H1 (cell line): Measurements from ENCODE around the gene SGCD. TPM values are rescaled to one million over a fixed set of nuclear protein-coding genes. Genes with fewer than 3 reads are reported as not detected.

Source experiments
- CTCF ChIA-PET: fragments of 300-600 bp; sonication (Branson Sonifier 250); formaldehyde crosslinking; loops from one replicate; lab custom pipeline; 2021; ENCODE audit not compliant: partially characterized antibody; lab: Charles Lee
- POLR2A ChIA-PET: fragments of 300-600 bp; sonication (Branson Sonifier 250); formaldehyde crosslinking; loops from one replicate; lab custom pipeline; 2021; ENCODE audit warnings: inconsistent platforms; ENCODE audit not compliant: partially characterized antibody; lab: Charles Lee
- DNase-seq, 2 experiments: peaks; one replicate each; pipeline versions ENCODE4 v3.0.0 to v3.0.0-alpha.2; 2010 to 2022; ENCODE audit warnings: low spot score in 2 of 2, low read depth in 1 of 2, mixed read lengths in 1 of 2
- FAIRE-seq: peaks from 2 replicates; lab custom pipeline; 2011; peaks lifted over from hg19 to GRCh38; lab: Jason Lieb, UNC
- H2AFZ ChIP-seq: 2 replicates; pipeline ENCODE4 v1.8.1; 2012; ENCODE audit warnings: low read length, inconsistent platforms
- H2AK5ac ChIP-seq: 2 replicates; pipeline ENCODE4 v1.6.1; 2013; ENCODE audit warnings: low read depth, low read length
- H2BK120ac ChIP-seq: replicated peaks from 2 replicates; pipeline ENCODE3; 2013; ENCODE audit warnings: low read depth, low read length, inconsistent platforms
- H2BK12ac ChIP-seq: 2 replicates; pipeline ENCODE4 v1.6.1; 2013; ENCODE audit warnings: low read depth, low read length
- H2BK15ac ChIP-seq: 2 replicates; pipeline ENCODE4 v1.6.1; 2013; ENCODE audit warnings: low read length
- H2BK20ac ChIP-seq: 2 replicates; pipeline ENCODE4 v1.6.1; 2013; ENCODE audit warnings: low read length
- H2BK5ac ChIP-seq: 2 replicates; pipeline ENCODE4 v1.6.1; 2013; ENCODE audit warnings: low read depth, low read length
- H3K14ac ChIP-seq: 2 replicates; pipeline ENCODE4 v1.6.1; 2013; ENCODE audit warnings: inconsistent platforms; ENCODE audit not compliant: insufficient read length
- H3K18ac ChIP-seq: 2 replicates; pipeline ENCODE4 v1.6.1; 2013; ENCODE audit warnings: low read length; ENCODE audit errors: extremely low read depth
- H3K23ac ChIP-seq: 2 replicates; pipeline ENCODE4 v1.6.1; 2013; ENCODE audit warnings: inconsistent platforms; ENCODE audit not compliant: insufficient read length
- H3K23me2 ChIP-seq: 2 replicates; pipeline ENCODE4 v1.6.1; 2013; ENCODE audit warnings: low read depth, low read length
- H3K27ac ChIP-seq: 2 replicates; pipeline ENCODE4 v1.6.1; 2011; ENCODE audit warnings: low read depth, low read length, inconsistent platforms
- H3K27me3 ChIP-seq, 4 experiments: replicated peaks in 1 of 4; 1 replicate in 1 of 4; 2 replicates in 3 of 4; pipeline versions ENCODE4 v1.6.1 to v1.8.1; 2011 to 2013; ENCODE audit warnings: low read length in 3 of 4, mild to moderate bottlenecking in 3 of 4, inconsistent platforms in 2 of 4, mixed read lengths in 2 of 4, moderate library complexity in 1 of 4; ENCODE audit not compliant: control insufficient read depth in 3 of 4, insufficient read depth in 3 of 4; ENCODE audit errors: extremely low read depth in 1 of 4
- H3K36me3 ChIP-seq, 4 experiments: 2 replicates each; pipeline versions ENCODE4 v1.6.1 to v1.8.1; 2011 to 2013; ENCODE audit warnings: mild to moderate bottlenecking in 4 of 4, low read length in 3 of 4, moderate library complexity in 2 of 4, control low read depth in 1 of 4, inconsistent platforms in 1 of 4; ENCODE audit not compliant: insufficient read depth in 4 of 4, control insufficient read depth in 2 of 4
- H3K4ac ChIP-seq: replicated peaks from 2 replicates; pipeline ENCODE3; 2013; ENCODE audit warnings: low read length, low read depth, mixed read lengths, inconsistent platforms; ENCODE audit not compliant: insufficient read length
- H3K4me1 ChIP-seq, 4 experiments: replicated peaks in 1 of 4; 1 replicate in 1 of 4; 2 replicates in 3 of 4; pipeline versions ENCODE4 v1.6.1 to v1.8.1; 2011 to 2013; ENCODE audit warnings: low read length in 3 of 4, inconsistent platforms in 2 of 4, mixed read lengths in 1 of 4; ENCODE audit not compliant: insufficient read depth in 4 of 4, control insufficient read depth in 3 of 4
- H3K4me2 ChIP-seq, 2 experiments: 2 replicates each; pipeline versions ENCODE4 v1.6.1 to v1.8.1; 2011 to 2013; ENCODE audit warnings: low read depth in 2 of 2, low read length in 2 of 2, control low read depth in 1 of 2, inconsistent platforms in 1 of 2, mild to moderate bottlenecking in 1 of 2; ENCODE audit not compliant: insufficient read depth in 1 of 2
- H3K4me3 ChIP-seq, 4 experiments: fragments of 200-600, 300-600 bp in 1 of 4; sonication (generic), shearing (Covaris generic), sonication (Bioruptor Twin) in 1 of 4; 2 replicates each; pipeline versions ENCODE4 v1.5.1 to v1.8.1; 2011 to 2016; ENCODE audit warnings: low read length in 4 of 4, low read depth in 3 of 4, control low read depth in 2 of 4, inconsistent platforms in 2 of 4, mild to moderate bottlenecking in 2 of 4, mixed read lengths in 1 of 4, moderate library complexity in 1 of 4; ENCODE audit not compliant: insufficient read depth in 2 of 4; ENCODE audit errors: extremely low read depth in 1 of 4
- H3K56ac ChIP-seq: replicated peaks from 2 replicates; pipeline ENCODE3; 2013; ENCODE audit warnings: low read depth, mild to moderate bottlenecking, mixed read lengths, low read length, inconsistent platforms; ENCODE audit not compliant: insufficient read length
- H3K79me1 ChIP-seq: 2 replicates; pipeline ENCODE4 v1.6.1; 2013; ENCODE audit warnings: low read depth, low read length, control low read depth
- H3K79me2 ChIP-seq, 2 experiments: 2 replicates each; pipeline versions ENCODE4 v1.6.1 to v1.8.1; 2012 to 2013; ENCODE audit warnings: low read length in 2 of 2, mild to moderate bottlenecking in 2 of 2, inconsistent platforms in 1 of 2; ENCODE audit not compliant: insufficient read depth in 2 of 2, control insufficient read depth in 1 of 2
- H3K9ac ChIP-seq, 4 experiments: replicated peaks in 1 of 4; 1 replicate in 1 of 4; 2 replicates in 3 of 4; pipeline versions ENCODE4 v1.6.1 to v1.8.1; 2011 to 2013; ENCODE audit warnings: low read depth in 3 of 4, low read length in 3 of 4, control low read depth in 2 of 4, mild to moderate bottlenecking in 2 of 4, moderate library complexity in 2 of 4, inconsistent platforms in 1 of 4; ENCODE audit errors: extremely low read depth in 1 of 4
- H3K9me3 ChIP-seq, 2 experiments: 2 replicates each; pipeline versions ENCODE4 v1.6.1 to v1.8.1; 2012 to 2013; ENCODE audit warnings: mild to moderate bottlenecking in 2 of 2, moderate library complexity in 2 of 2, control low read depth in 1 of 2, inconsistent platforms in 1 of 2, low read depth in 1 of 2, low read length in 1 of 2, mixed read lengths in 1 of 2; ENCODE audit not compliant: insufficient read depth in 2 of 2
- H4K20me1 ChIP-seq, 2 experiments: replicated peaks in 1 of 2; 2 replicates each; pipeline versions ENCODE3 to v1.8.1; 2011 to 2013; ENCODE audit warnings: inconsistent platforms in 2 of 2, low read length in 2 of 2, mild to moderate bottlenecking in 1 of 2; ENCODE audit not compliant: insufficient read depth in 2 of 2, control insufficient read depth in 1 of 2
- H4K5ac ChIP-seq: 2 replicates; pipeline ENCODE4 v1.6.1; 2013; ENCODE audit warnings: low read length, low read depth, mixed read lengths, inconsistent platforms; ENCODE audit not compliant: insufficient read length
- H4K8ac ChIP-seq: 2 replicates; pipeline ENCODE4 v1.8.0; 2013; ENCODE audit warnings: mild to moderate bottlenecking, moderate library complexity, low read length, inconsistent platforms; ENCODE audit not compliant: insufficient read depth; ENCODE audit errors: extremely low read depth
- H4K91ac ChIP-seq: replicated peaks from 2 replicates; pipeline ENCODE3; 2013; ENCODE audit warnings: low read length, mixed read lengths, inconsistent platforms; ENCODE audit not compliant: insufficient read length
- PHF8 ChIP-seq: fragments of 200-600 bp; sonication (generic); conservative IDR thresholded peaks from 2 replicates; pipeline ENCODE4 v1.7.1; 2012; ENCODE audit warnings: low read depth, mild to moderate bottlenecking, inconsistent platforms, low read length, moderate library complexity
- SIX5 ChIP-seq: IDR thresholded peaks from 2 replicates; pipeline ENCODE4 v1.6.1; 2011; ENCODE audit warnings: mild to moderate bottlenecking, low read depth, low read length
- ZNF274 ChIP-seq: IDR thresholded peaks from 2 replicates; pipeline ENCODE4 v1.7.0; 2012; ENCODE audit warnings: low read length, borderline replicate concordance; ENCODE audit errors: extremely low read depth
- WGBS, 2 experiments: shearing (Covaris generic) in 1 of 2; methylation state at CpG; one replicate each; pipeline versions ENCODE4 v1.1.6 to v1.1.7; 2013 to 2015; ENCODE audit warnings: low lambda C conversion rate in 2 of 2, mixed read lengths in 2 of 2, inconsistent platforms in 1 of 2, low coverage in 1 of 2, missing lambda C conversion rate in 1 of 2; ENCODE audit not compliant: insufficient replicate concordance in 2 of 2, insufficient coverage in 1 of 2, insufficient read length in 1 of 2; ENCODE audit errors: extremely low coverage in 1 of 2, missing lambda C conversion rate in 1 of 2; 5-methylcytosine and 5-hydroxymethylcytosine counted together
- polyA plus RNA-seq, 7 experiments: library from polyadenylated mRNA; depleted of rRNA in 3 of 7; stranded (reverse) in 5 of 7; unstranded in 2 of 7; fragments of >200 nt in 5 of 7; fragments of 200-250 nt in 2 of 7; gene quantifications; 1 replicate in 5 of 7; 2 replicates in 1 of 7; 4 replicates in 1 of 7; pipeline versions ENCODE4 v1.2.1 to v1.2.3, GENCODE V29; 2011 to 2013; ENCODE audit warnings: missing spikeins in 2 of 7, mixed read lengths in 2 of 7
- total RNA-seq: library from RNA; stranded (reverse); fragmentation: NEBNext Ultra II Directional; extraction: Animal tissue kit (Norgen Biotek cat#: 25700); gene quantifications from 2 replicates; pipeline ENCODE4 v1.2.1, GENCODE V29; 2021

SGCD gene
- total and polyA plus RNA-seq, 2 of the 8 experiments (the other 6 are each of a cell fraction or from before 2014, with no cell fraction given): 0.04 to 0.08 TPM

- TF ChIP-seq SIX5 (no peak), ZNF274 (no peak), PHF8 (no peak)
- TF ChIP-seq, all 59 proteins: peak for 0
- Histone ChIP-seq H2AFZ (no peak overlapping the region), H3K79me1 (no peaks in the 10 kb centered on the region), H3K18ac (no peak overlapping the region), H2BK15ac (no peak overlapping the region), H3K4ac (no peak overlapping the region), H3K23ac (no peak overlapping the region), H4K20me1 (no peaks in the 10 kb centered on the region), H2BK120ac (no peak overlapping the region), H4K91ac (no peak overlapping the region), H4K5ac (no peak overlapping the region), H3K23me2 (no peaks in the 10 kb centered on the region; the same call in 1 of the 2 replicates), H4K8ac (no peak overlapping the region), H3K36me3 (no peaks in the 10 kb centered on the region), H2AK5ac (no peak overlapping the region), H3K27me3 (no peaks in the 10 kb centered on the region), H3K27ac (no peak overlapping the region), H2BK5ac (no peak overlapping the region), H3K14ac (no peak overlapping the region), H3K4me3 (no peak overlapping the region), H3K4me1 (peaks cover 0 to 6% (median 1%) of the 10 kb centered on the region in 4 experiments; a peak in 2 of 7 replicates), H3K9me3 (no peaks in the 10 kb centered on the region), H2BK12ac (no peak overlapping the region), H3K56ac (no peak overlapping the region), H3K4me2 (no peak overlapping the region), H3K9ac (no peak overlapping the region), H3K79me2 (no peaks in the 10 kb centered on the region), H2BK20ac (0 out of 2 replicates have a peak overlapping the region, but pooled peaks have one; percentile 15)
- ChIA-PET CTCF (no interaction called here), POLR2A (no interaction called here)
- WGBS, 2 experiments: 95% methylated on average over 2 of the region's 2 CpGs; no CpG with 5 or more reads in 1 of the 2 experiments
- no peak for FAIRE-seq
- no peak for DNase-seq
Observed at GRCh38 chr5:156695774-156696173, 368.8 kb downstream of the SGCD start.
